Inflammatory macrophage treated with lipopolysaccharide for 4 hours (primary cell): ENCODE data around the gene CELF2.
A peak's percentile ranks its signal among the peaks of the same experiment; 100 is the strongest.

Source experiments
- DNase-seq: peaks from one replicate; pipeline ENCODE4 v3.0.0-alpha.2; 2020

Gene CELF2

GRCh38 chr10:11004144-11005077, 13.3 kb upstream of the CELF2 start:
- no peak for DNase-seq

DNA sequence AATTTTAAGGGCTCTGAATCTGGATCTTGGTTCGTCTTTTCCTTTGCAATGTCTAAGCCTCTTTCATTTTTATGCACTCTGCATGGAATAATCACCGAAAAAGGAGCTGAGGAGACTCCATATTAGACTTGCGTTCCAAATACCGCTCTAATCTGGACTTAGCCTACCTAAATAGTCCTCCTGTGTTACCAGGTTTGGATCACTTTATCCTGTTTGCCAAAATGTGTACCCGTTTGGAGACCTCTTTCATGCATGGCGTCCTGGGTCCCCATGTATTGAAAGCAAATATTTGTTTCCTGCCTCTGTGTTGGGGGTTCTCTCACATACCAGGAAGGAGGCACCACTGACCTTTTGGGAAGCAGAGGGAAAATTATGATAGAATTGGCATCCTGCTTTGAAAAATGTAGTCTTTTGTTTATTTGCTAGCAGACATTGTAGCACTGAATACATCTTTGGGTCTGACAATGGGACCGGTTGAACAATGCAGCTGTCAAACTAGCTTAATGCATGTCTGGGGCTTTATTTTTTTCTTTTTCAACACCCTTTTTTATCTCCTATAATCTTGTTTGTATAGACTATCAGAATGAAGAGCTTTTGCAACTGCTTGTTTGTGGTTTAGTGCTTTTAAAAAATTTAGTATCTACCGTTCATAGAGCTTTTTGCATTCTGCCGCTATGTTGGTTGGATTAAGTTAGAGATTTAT, 11.8 kb upstream of the CELF2 start:
- no peak for DNase-seq

- DNase-seq, result no peak
Measured at GRCh38 chr10:11006428-11006825, 11.2 kb upstream of the CELF2 start.

GRCh38 chr10:11007476-11008020, 10.1 kb upstream of the CELF2 start:
- DNase-seq, result no peak

- DNase-seq, result no peak
Measured at GRCh38 chr10:11009471-11010308, 8.0 kb upstream of the CELF2 start.

DNA sequence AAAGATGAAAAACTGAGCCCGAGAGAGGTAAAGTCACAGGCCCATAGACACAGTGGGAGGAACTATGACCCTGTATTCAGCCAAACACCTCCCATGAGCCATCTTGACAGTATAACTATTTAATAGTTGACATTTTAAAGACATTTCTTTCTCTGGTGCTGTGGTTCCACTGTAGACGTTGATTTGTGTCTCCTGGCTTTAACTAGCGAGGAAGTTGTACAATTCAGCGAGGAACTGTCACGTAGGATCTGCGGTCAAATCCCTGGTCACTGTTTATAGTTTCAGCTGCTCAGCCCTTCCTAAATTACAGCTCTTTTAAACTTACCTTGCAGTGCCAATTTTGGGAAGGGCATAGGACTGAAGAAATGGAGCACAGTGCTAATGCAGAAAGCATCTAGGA, 7.1 kb upstream of the CELF2 start:
- DNase-seq, result no peak

DNA sequence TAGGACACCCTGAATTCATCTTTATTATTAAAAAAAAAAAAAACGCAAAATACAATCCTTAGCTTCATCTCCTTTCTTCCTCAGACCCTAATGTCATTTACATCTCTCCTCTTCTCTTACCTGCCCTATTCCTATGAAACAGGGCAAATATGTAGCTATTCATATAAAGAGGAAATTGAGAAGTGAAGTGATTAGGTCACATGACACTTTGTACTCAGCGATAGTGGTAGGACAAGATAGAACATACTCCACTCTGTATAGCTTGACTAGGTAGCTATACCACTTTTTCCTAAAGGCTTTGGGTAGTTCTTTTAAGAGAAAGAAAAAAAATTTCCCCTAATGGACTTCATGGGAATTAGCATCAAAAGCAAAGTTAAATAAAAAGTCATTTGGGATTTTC, 6.2 kb upstream of the CELF2 start:
- DNase-seq, result no peak

DNA sequence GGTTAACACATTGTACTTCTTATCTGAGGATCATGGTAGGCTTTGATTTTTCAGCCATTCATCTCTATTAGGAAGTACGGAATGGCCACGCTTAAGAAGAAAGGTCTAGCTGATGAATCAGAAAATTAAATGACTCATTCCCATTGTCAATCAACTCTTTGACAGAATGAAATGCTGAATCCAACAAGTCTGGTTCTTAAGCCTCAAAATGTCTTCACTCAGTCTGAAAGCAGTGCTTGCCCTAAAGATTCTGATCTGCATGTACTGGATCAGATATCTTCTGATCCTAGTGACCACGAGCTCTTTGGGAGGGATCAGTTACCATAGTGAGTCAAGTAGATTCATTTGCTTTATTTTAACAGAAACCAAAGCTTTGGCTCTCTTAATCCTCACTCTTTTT, 5.7 kb upstream of the CELF2 start:
- DNase-seq, result no peak

- peak; percentile 50 for DNase-seq
Measured at GRCh38 chr10:11012421-11013295, 5.0 kb upstream of the CELF2 start.

DNA sequence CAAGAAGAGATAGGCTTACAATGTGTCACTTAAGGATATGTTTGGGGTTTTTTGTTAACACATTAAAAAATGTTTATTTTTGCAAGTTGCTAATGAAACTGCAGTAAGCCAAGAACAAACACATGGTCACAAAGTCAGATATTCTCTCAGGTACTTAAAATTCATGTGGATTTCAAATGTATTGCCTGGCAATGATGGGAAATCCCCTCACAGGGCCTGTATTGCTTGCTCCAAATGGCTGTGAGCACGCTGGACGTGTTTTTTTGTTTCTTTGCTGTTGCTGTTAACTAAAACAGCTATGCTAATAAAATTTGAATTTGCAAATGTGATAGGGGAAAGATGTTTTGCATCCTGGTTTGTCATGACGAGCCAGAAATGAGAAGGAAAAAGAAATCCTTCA, 3.8 kb upstream of the CELF2 start:
- DNase-seq, result no peak

DNA sequence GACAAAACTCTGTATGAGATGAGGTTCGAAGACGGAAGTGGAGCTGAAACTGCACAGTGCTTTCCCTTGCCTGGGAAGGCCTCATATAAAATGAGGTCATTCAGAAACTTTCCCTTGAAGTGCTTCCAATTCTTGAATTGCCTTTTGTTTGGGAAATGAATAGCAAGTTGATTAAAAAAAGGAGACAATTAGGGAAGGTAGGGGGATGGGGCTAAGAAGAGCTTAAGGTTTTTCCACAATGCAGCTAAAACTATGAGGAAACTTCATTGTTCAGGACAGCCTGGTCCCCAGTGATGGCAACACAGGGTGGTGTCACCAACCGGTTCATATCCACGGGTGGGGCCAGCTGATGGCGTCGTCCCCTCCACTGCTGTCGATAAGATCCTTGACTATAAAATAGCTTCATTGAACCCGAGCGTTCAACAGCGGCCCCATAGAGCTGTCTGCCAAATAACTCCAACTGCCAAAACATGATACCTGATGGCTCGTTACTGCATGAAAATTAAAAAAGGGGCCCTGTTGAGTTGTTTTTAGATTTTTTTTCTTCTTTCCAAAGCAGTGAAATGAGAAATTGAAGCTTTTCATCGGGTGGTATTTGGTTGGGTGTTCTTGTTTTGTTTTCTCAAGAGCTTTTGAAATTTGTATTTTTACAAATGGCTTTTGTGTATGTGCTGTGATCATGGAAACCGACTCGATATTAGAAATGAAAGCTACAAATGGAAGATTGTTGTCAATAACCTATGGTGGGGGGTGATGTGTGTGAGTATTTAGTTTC, 2.8 kb upstream of the CELF2 start:
- DNase-seq, result no peak

- no peak for DNase-seq
Measured at GRCh38 chr10:11015446-11015934, 2.2 kb upstream of the CELF2 start.

DNA sequence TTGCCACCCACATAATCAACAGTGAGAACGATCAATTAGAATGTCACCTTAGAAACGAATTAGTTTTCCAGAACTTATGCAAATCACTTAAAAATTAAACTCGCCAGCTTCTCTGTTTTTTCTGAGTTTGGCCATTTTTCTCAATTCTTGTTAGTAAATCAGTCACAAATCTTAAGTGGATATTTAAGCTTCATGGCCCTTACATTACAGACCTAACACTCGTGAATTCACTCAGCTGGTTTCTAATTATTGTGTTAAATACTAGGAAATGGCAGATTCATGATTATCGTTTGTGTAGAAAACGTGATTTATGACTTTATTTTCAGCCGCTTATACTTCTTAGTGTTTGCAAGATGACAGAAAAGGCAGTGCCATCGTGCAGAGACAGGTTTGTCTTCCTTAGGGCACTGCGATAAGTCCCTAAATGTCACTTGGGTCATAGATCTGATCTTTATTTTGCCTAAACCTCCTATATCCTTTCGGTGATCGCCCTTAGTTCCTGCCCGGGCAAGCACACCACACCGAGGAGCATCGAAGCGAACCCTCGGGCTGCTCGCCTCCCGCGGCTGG, 587 bp upstream of the CELF2 start:
- DNase-seq, result no peak

- no peak for DNase-seq
Measured at GRCh38 chr10:11018432-11018841, 765 bp downstream of the CELF2 start.

DNA sequence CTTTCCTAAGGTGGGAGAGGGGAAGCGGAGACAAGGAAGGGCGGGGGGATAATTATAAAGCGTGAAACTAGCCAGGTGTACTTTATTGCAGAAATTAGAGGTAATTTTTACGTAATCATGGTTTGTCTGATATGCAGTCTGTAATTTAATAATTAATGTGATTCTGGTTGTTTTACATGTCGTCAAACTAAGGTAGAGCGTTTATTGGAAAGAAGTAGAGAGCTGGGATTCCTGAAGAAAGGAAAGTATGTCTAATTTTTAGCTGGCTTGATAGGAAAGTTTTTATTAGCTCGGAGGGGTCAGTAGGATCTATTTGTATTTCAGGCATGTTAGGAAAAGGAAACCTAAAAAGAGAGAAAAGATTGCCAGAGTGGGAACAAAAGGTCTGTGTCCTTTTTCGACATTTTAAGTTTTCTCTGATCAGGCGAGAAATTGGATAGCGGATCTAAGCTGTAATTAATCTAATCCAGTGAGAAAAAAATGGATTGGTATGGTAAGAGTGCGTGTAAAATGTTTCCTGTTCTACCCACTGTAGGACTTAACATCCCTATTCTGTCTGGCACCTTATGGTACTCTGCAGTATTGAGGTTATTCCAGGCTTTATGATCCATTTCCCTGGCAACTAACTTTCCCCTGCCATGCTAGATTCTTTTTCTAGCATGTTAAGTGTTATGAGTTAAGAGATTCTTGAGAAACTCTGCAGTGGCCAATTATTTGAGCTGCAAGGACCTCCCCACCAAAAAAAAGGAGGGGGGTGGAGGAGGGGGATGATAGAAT, 1.4 kb downstream of the CELF2 start:
- no peak for DNase-seq

DNA sequence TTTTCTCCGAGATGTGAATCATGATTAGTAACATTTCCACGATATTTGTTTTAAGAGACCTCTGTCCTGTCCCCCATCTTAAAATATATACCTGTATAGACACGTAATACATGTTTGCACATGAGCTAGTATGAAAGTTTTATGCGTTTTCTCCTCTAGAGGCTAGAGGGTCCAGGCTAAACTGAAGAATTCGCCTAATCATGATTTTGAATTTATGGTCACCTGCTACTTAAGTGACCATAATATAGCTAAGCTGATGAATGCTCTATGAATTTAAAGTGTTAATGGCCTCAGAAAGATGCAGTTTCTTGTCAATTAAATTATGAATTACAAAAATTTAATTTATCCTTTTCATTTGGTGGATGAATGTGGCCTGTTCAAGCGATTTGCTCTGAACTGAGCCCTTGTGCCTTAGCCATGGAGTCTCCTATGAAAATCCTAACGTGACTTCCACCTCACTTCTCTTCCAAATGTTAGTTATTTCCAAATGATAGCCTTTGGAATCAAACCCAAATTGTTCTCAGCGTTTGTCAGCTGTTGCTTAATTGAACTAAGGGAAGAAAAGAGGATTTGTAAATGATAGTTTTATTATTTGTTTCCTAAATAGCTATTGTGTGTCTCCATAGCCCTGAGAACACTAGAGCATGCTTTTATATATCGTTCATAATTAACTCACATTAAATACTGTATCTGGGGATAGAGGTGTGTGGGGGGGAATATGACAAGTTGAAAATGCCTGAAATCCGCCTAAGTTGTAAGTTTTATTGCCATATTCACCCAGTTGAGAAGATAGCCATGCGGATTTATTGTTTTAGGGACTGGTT, 2.3 kb downstream of the CELF2 start:
- DNase-seq, result no peak

GRCh38 chr10:11020548-11020942, 2.9 kb downstream of the CELF2 start:
- no peak for DNase-seq

- no peak for DNase-seq
Measured at GRCh38 chr10:11022213-11022612, 4.5 kb downstream of the CELF2 start.
